Neural cell (in vitro differentiated cells): ENCODE results near the gene NMT1. TPM values are rescaled to one million over a fixed set of nuclear protein-coding genes. Genes with fewer than 3 reads are reported as not detected.

Experiments
- H2AFZ ChIP-seq: fragments of 200-600, 300-800 bp; sonication (generic), shearing (Covaris generic); 2 replicates; pipeline ENCODE4 v1.6.0; 2014; ENCODE audit warnings: low read depth, mild to moderate bottlenecking, antibody characterized with exemption, low read length, moderate library complexity
- H3F3A ChIP-seq: fragments of 200-600 bp; shearing (Covaris generic); 2 replicates; pipeline ENCODE4 v1.6.1; 2016; ENCODE audit warnings: mild to moderate bottlenecking, moderate library complexity, mixed read lengths, antibody characterized with exemption, low read length; ENCODE audit not compliant: insufficient read depth, poor library complexity, severe bottlenecking
- H3K27ac ChIP-seq: fragments of 200-600, 300-800 bp; sonication (generic), shearing (Covaris generic); 2 replicates; pipeline ENCODE4 v1.5.1; 2014; ENCODE audit warnings: mild to moderate bottlenecking, low read length, moderate library complexity
- H3K27me3 ChIP-seq: fragments of 300-800, 200-600 bp; sonication (generic), shearing (Covaris generic); 2 replicates; pipeline ENCODE4 v1.6.0; 2014; ENCODE audit warnings: mild to moderate bottlenecking, low read depth, low read length, moderate library complexity; ENCODE audit not compliant: insufficient read depth
- H3K36me3 ChIP-seq: fragments of 300-800, 200-600 bp; sonication (generic), shearing (Covaris generic); 2 replicates; pipeline ENCODE4 v1.5.1; 2014; ENCODE audit warnings: mild to moderate bottlenecking, antibody characterized with exemption, low read length, moderate library complexity; ENCODE audit not compliant: insufficient read depth
- H3K4me2 ChIP-seq: fragments of 300-800, 200-600 bp; sonication (generic), shearing (Covaris generic); 2 replicates; pipeline ENCODE4 v1.6.0; 2014; ENCODE audit warnings: mild to moderate bottlenecking, low read length
- H3K4me3 ChIP-seq: fragments of 300-800, 200-600 bp; sonication (generic), shearing (Covaris generic); 2 replicates; pipeline ENCODE4 v1.5.1; 2014; ENCODE audit warnings: mild to moderate bottlenecking, low read length, moderate library complexity
- H3K79me2 ChIP-seq: fragments of 200-600 bp; shearing (Covaris generic); replicated peaks from 2 replicates; pipeline ENCODE4 v1.6.0; 2014; ENCODE audit warnings: mild to moderate bottlenecking, low read length, moderate library complexity; ENCODE audit not compliant: insufficient read depth
- H3K9ac ChIP-seq: fragments of 300-800, 200-600 bp; sonication (generic), shearing (Covaris generic); 2 replicates; pipeline ENCODE4 v1.6.1; 2016; ENCODE audit warnings: mild to moderate bottlenecking, low read length, mixed read lengths
- H3K9me2 ChIP-seq: fragments of 200-600 bp; shearing (Covaris generic); 2 replicates; pipeline ENCODE4 v1.6.1; 2016; ENCODE audit warnings: mild to moderate bottlenecking, low read length, mixed read lengths; ENCODE audit not compliant: insufficient read depth
- H3K9me3 ChIP-seq: fragments of 200-600, 300-800 bp; sonication (generic), shearing (Covaris generic); 2 replicates; pipeline ENCODE4 v1.6.1; 2016; ENCODE audit warnings: mild to moderate bottlenecking, mixed run types, low read length, moderate library complexity, mixed read lengths
- H4K20me1 ChIP-seq: fragments of 200-600 bp; shearing (Covaris generic); 2 replicates; pipeline ENCODE4 v1.6.1; 2016; ENCODE audit warnings: mild to moderate bottlenecking, mixed run types; ENCODE audit not compliant: insufficient read depth
- EP300 ChIP-seq: fragments of 450-650 bp; conservative IDR thresholded peaks from 2 replicates; pipeline ENCODE4 v1.6.1; 2014; ENCODE audit warnings: antibody characterized with exemption, mild to moderate bottlenecking, moderate library complexity; ENCODE audit not compliant: poor library complexity, severe bottlenecking
- EZH2 ChIP-seq: fragments of 200-600, 300-800 bp; shearing (Covaris generic), sonication (generic); IDR thresholded peaks from 2 replicates; pipeline ENCODE4 v1.6.1; 2014; ENCODE audit warnings: antibody characterized with exemption, low read length, borderline replicate concordance, mild to moderate bottlenecking; ENCODE audit not compliant: insufficient read depth, poor library complexity, severe bottlenecking
- MXI1 ChIP-seq: fragments of 450-650 bp; conservative IDR thresholded peaks from 2 replicates; pipeline ENCODE4 v1.6.1; 2014; ENCODE audit warnings: antibody characterized with exemption, mild to moderate bottlenecking; ENCODE audit not compliant: poor library complexity, severe bottlenecking
- POLR2AphosphoS5 ChIP-seq: IDR thresholded peaks from 2 replicates; pipeline ENCODE4 v1.6.1; 2012
- RAD21 ChIP-seq: fragments of 450-650 bp; conservative IDR thresholded peaks from 2 replicates; pipeline ENCODE4 v1.6.1; 2014; ENCODE audit warnings: antibody characterized with exemption, mild to moderate bottlenecking, moderate library complexity
- SMC3 ChIP-seq: fragments of 450-650 bp; conservative IDR thresholded peaks from 2 replicates; pipeline ENCODE4 v1.6.1; 2014; ENCODE audit warnings: antibody characterized with exemption, mild to moderate bottlenecking, moderate library complexity; ENCODE audit not compliant: poor library complexity
- TAF1 ChIP-seq: IDR thresholded peaks from 2 replicates; pipeline ENCODE4 v1.6.1; 2012; ENCODE audit warnings: low read depth
- polyA plus RNA-seq: library from polyadenylated mRNA; depleted of rRNA; stranded (reverse); fragments of >200 nt; gene quantifications from 2 replicates; pipeline ENCODE4 v1.2.3, GENCODE V29; 2014
- TF ChIP-seq, protein P1 (sequence below): IDR thresholded peaks from 2 replicates; pipeline ENCODE4 v1.6.1; 2012; ENCODE audit warnings: borderline replicate concordance
- TF ChIP-seq, protein P2 (sequence below): fragments of 450-650 bp; IDR thresholded peaks from 2 replicates; pipeline ENCODE4 v1.5.1; 2014; ENCODE audit warnings: antibody characterized with exemption, mild to moderate bottlenecking, moderate library complexity; ENCODE audit not compliant: poor library complexity, severe bottlenecking

Gene NMT1
- polyA plus RNA-seq, 1 donor from 2014 or later = 23.4 TPM

DNA sequence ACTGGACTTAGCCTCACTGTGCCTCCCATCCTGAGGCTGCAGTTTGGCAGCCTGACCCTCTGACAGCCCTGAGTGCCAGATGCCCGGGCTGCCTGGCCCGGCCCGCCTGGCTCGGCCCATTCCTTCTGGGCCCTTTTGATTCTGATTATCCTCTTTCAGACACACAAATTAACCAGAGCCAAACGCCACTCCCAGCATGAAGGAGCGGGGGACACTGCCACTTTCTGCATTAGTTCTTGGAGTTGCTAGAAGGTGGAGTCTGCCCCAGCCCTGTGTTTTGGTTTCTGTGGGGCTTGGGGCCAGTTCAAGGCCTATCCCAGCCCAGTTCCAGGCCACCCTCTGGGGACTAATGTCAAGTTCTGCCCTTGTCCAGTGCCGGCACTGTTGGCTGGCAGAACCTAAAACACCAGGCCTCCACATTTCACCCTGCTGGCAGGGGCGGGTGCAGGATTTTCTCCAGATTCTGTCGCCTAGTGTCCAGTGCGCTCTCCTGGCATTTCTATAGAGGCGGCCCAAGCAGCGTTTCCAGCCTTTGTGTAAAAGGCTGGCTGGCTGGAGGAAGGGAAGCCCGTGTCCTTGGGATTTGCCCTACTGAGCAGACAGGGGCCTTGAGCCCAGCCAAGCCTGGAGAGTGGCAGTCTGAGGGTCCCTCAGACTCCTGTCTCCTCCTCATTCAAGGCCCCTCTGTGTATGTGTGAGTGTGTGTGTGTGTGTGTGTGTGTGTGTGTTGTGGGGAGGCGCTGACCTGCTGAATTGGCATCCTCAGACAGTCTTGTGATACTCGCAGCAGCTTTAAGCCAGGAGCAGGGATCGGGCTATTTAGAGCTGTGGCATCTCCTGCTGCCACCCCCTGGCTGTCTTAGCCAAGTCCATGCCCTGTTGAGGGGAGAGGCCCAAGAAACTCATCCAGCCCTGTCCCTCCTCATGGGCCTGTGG lies 49.8 kb downstream of the NMT1 start:
- H3K27ac ChIP-seq = no peak overlapping the region

DNA sequence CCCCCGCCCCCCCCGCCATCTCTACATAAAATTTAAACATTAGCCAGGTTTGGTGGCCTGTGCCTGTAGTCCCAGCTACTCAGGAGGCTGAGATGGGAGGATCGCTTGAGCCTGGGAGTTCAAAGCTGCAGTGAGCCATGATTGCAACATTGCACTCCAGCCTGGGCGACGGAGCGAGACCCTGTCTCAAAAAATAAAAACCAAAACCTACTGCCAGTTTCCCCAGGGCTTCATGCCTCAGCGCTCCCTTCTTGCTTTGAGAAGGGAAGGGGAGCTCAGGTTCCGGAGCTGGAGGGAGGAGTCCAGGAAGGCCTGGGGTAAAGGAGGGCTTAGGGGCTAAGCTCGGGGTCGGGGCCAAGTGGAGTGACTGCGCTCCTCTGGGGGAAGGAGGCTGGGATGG lies 50.7 kb downstream of the NMT1 start:
- Histone ChIP-seq H2AFZ (no peak overlapping the region), H3K4me2 (no peak overlapping the region), H3F3A (no peaks in the 10 kb centered on the region), H3K79me2 (no peaks in the 10 kb centered on the region), H3K27ac (no peak overlapping the region), H3K4me3 (no peak overlapping the region), H3K9me2 (no peaks in the 10 kb centered on the region), H4K20me1 (no peaks in the 10 kb centered on the region), H3K9me3 (no peaks in the 10 kb centered on the region), H3K9ac (no peak overlapping the region), H3K36me3 (no peaks in the 10 kb centered on the region), H3K27me3 (no peaks in the 10 kb centered on the region)
- TF ChIP-seq, protein P1, sequence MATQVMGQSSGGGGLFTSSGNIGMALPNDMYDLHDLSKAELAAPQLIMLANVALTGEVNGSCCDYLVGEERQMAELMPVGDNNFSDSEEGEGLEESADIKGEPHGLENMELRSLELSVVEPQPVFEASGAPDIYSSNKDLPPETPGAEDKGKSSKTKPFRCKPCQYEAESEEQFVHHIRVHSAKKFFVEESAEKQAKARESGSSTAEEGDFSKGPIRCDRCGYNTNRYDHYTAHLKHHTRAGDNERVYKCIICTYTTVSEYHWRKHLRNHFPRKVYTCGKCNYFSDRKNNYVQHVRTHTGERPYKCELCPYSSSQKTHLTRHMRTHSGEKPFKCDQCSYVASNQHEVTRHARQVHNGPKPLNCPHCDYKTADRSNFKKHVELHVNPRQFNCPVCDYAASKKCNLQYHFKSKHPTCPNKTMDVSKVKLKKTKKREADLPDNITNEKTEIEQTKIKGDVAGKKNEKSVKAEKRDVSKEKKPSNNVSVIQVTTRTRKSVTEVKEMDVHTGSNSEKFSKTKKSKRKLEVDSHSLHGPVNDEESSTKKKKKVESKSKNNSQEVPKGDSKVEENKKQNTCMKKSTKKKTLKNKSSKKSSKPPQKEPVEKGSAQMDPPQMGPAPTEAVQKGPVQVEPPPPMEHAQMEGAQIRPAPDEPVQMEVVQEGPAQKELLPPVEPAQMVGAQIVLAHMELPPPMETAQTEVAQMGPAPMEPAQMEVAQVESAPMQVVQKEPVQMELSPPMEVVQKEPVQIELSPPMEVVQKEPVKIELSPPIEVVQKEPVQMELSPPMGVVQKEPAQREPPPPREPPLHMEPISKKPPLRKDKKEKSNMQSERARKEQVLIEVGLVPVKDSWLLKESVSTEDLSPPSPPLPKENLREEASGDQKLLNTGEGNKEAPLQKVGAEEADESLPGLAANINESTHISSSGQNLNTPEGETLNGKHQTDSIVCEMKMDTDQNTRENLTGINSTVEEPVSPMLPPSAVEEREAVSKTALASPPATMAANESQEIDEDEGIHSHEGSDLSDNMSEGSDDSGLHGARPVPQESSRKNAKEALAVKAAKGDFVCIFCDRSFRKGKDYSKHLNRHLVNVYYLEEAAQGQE = no peak
- TF ChIP-seq EP300 (no peak), MXI1 (no peak), TAF1 (no peak)

More for the DNA sequence above, 49.8 kb downstream of the NMT1 start:
- no peaks in the 10 kb centered on the region for H3K27me3 ChIP-seq
- H3F3A ChIP-seq = no peaks in the 10 kb centered on the region
- no peak overlapping the region for H3K4me3 ChIP-seq
- no peaks in the 10 kb centered on the region for H3K36me3 ChIP-seq
- H3K9me3 ChIP-seq = no peaks in the 10 kb centered on the region
- no peaks in the 10 kb centered on the region for H3K79me2 ChIP-seq
- H3K9me2 ChIP-seq = no peaks in the 10 kb centered on the region
- no peak overlapping the region for H3K4me2 ChIP-seq
- TF ChIP-seq SMC3 (no peak), RAD21 (no peak), EZH2 (no peak), EP300 (no peak), TAF1 (no peak), MXI1 (no peak), POLR2AphosphoS5 (no peak)
- TF ChIP-seq, protein P1 = no peak
- TF ChIP-seq, protein P2, sequence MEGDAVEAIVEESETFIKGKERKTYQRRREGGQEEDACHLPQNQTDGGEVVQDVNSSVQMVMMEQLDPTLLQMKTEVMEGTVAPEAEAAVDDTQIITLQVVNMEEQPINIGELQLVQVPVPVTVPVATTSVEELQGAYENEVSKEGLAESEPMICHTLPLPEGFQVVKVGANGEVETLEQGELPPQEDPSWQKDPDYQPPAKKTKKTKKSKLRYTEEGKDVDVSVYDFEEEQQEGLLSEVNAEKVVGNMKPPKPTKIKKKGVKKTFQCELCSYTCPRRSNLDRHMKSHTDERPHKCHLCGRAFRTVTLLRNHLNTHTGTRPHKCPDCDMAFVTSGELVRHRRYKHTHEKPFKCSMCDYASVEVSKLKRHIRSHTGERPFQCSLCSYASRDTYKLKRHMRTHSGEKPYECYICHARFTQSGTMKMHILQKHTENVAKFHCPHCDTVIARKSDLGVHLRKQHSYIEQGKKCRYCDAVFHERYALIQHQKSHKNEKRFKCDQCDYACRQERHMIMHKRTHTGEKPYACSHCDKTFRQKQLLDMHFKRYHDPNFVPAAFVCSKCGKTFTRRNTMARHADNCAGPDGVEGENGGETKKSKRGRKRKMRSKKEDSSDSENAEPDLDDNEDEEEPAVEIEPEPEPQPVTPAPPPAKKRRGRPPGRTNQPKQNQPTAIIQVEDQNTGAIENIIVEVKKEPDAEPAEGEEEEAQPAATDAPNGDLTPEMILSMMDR = no peak
- H4K20me1 ChIP-seq = no peaks in the 10 kb centered on the region
- no peak overlapping the region for H2AFZ ChIP-seq
- no peak overlapping the region for H3K9ac ChIP-seq
